ENCODE results near the gene SPINK1.
A peak's percentile ranks its signal among the peaks of the same experiment; 100 is the strongest.
"Not testable (repeated sequence)": the region's sequence is repeated elsewhere in the genome, so short reads cannot be mapped to it uniquely, and the experiment has no call there.

SPINK1 gene

DNA sequence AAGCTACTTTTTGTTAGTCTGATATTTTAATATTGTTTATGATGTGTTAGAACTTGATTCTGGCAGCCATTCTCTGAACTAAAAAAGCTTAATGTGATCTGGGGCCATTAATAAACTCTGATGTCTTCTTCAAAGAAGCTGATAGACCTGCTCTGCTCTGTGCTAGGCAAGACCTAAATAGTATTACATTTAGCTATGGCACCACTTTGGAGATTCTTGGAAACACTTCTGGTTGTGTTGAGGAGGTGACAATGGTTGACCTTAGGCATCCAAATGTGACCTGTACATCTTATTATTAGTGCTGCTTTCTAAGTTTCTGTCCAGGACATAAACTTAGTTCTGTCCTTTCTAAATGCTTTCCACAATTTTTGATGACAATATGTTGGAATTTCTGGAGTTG lies 25.3 kb upstream of the SPINK1 start:
- in situ Hi-C loops (cut with MboI; ENCODE audit: low pct_unique_long_range_greater_than_20kb, low sequenced_read_pairs), result no loop called here
- no peak for DNase-seq

DNA sequence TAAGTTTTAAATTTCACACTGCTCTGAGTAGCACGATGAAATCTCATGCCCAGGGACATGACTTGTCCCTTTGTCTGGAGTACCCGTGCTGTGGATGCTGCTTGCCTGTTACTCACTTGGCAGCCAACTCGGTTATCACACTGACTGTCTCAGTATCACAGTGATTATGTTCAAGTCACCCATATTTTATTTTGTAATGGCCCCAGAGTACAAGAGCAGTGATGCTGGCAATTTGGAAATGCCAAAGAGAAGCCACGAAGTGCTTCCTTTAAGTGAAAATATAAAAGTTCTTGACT lies 24.3 kb upstream of the SPINK1 start:
- no peak for DNase-seq
- in situ Hi-C loops (cut with MboI; ENCODE audit: low pct_unique_long_range_greater_than_20kb, low sequenced_read_pairs), result no loop called here

DNA sequence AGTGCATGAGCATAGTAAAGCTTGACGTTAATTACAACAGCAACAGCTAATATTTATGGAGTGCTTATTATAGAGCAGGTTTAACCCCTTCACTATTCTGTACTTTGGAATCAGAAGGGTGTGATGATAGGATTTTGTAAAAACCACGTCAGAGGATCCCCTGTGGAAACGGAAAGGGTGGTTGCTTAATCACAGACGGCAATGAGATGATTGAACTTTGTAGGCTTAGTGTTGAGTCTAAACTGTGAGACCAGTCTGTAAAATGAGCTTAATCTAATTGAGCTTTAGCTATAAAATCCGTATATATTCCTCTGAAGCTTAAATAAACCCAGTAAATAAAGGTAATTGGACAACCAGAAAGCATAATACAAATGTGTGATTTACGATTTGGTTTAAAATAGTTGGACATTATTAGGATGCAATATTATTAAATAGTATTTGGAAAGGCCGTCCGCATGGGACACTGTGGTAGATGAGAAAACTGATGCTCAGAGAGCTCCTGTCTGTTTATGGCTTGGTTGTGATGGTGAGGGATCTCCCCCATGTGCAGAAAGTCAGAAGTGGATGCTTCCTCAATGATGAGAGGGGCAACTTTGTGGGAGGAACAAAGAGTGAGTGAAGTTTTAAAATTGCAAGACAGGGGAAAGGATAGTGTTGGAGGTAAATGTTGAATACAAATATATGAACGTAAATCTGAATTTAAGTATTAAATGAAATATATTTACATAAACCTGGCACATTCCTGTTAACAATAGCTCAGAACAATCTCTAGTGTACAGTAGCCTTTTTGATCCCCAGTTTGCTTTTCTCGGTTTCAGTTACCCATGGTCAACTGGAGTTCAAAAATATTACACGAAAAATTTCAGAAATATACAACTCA lies 23.7 kb upstream of the SPINK1 start:
- in situ Hi-C loops (cut with MboI; ENCODE audit: low pct_unique_long_range_greater_than_20kb, low sequenced_read_pairs), result no loop called here
- DNase-seq, result no peak

DNA sequence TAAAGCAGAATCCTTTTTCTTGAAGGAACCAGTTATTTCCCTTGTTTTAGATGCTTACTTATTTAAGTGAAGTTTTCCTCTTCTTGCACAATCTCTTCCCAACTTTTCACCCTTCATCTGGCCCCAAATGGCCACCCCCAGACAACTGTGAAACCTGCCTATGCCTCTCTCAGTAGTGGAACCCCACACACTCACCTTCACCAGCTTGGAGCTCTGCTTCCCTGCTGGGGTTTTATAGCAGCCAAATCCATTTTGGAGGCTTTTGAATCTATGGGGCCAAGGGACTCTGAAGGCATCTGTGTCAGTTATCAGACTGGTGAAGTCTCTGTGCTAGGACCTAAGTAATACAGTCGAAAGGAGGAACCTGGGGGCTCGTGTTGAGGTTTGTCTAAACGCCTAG lies 22.9 kb upstream of the SPINK1 start:
- in situ Hi-C loops (cut with MboI; ENCODE audit: low pct_unique_long_range_greater_than_20kb, low sequenced_read_pairs), result no loop called here
- no peak for DNase-seq

DNA sequence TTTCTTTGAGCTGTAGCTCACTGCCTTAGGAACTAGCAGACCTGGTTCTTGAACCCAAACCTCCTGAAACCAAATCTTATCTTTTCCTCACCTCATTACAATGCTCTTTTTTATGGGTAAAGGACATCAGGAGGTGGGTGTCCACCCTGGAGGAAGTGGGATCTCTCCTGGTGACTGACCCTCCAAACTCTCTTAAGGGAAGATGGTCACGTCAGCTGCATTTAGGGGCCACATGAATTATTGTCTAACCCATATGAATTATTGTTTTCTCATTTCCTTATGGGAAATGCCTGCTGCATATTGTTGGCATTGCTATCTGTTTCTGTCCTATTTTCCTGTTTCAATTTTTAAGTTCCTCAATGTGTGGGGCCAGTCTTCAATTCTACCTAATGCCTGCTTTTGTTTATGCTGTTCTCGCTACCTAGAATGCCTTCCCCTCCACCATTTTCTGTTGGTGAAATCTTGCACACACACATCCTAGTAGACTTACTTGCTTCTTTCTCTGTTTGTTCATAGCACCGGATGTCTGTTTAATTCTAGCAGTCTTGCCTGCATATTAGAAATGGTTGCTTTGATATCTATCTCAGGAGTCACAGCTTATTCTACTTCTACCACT lies 22.0 kb upstream of the SPINK1 start:
- no peak for DNase-seq
- in situ Hi-C loops (cut with MboI; ENCODE audit: low pct_unique_long_range_greater_than_20kb, low sequenced_read_pairs), result no loop called here

DNA sequence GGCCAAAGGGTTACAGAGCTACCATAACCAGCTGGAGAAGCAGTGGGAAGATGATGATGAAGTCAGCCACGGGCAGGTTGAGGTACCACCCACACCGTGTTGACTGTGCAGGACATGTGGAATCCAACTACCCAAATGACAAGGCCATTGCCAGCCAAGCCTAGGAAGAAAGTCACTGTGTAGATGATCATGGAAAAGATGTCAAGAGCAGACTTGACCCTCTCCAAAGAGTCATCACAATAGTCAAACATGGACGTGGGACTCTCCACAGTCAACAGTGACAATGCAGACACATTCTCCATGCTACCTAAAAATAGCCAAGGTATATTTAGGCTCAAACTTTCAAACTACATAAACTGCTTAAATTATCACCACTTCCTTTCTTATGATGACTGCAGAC lies 20.9 kb upstream of the SPINK1 start:
- in situ Hi-C loops (cut with MboI; ENCODE audit: low pct_unique_long_range_greater_than_20kb, low sequenced_read_pairs), result no loop called here
- no peak for DNase-seq

DNA sequence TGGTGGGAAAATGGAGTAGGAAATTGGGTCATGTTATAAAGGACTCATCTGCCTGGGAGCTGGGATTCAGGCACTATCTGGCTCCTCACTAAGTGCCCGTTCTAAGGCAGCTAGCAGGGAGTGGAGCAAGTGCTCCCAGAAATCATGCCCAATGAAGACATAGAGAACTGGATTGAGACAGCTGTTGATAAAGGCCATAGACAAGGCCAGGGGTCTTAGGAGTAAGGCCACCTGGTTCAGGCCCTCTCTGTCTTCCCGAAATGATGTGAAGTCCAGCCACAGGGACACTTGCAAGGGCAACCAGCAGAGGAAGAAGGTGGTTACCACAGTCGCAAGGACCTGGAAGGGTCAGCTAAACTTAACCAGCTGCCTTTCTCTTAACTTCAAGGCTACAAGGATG lies 20.1 kb upstream of the SPINK1 start:
- DNase-seq, result no peak
- in situ Hi-C loops (cut with MboI; ENCODE audit: low pct_unique_long_range_greater_than_20kb, low sequenced_read_pairs), result no loop called here

DNA sequence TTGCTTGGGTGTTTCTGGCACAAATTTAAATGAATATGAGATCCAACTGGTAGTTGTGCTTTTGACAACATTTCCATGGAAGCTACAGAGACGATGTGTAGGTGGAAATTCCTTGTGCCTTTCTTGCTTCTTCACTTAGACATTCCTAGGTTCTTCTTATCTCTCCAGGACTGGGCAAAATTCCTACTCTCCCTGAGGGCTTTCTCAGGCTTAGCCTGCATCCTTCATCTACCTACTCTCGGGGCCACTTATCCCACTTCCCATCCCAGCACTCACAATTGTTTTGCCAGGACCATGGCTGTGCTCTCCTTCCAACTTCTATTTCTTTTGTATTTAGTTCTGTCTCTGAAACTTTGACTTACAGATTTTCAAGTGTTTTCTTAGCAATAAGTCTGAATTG lies 17.8 kb upstream of the SPINK1 start:
- no peak for DNase-seq
- in situ Hi-C loops (cut with MboI; ENCODE audit: low pct_unique_long_range_greater_than_20kb, low sequenced_read_pairs), result no loop called here

DNA sequence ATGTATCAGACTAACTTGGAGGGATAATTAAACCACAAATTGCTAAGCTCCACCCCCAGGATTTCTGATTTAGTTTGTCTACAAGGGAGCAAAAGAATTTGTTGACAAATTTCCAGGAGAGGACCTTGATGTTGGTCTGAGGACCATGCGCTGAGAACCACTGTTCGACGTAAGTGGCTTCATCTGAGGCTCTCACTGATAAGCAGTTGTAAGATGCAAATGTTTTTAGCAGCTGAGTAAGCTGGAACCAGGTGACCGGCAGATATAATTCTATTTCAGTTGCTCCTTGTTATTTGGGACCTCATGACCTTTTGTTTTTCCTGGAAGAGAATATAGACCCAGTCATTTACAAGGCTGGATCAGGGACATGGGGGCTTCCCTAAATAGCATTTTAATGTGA lies 14.1 kb upstream of the SPINK1 start:
- DNase-seq, result no peak
- in situ Hi-C loops (cut with MboI; ENCODE audit: low pct_unique_long_range_greater_than_20kb, low sequenced_read_pairs), result no loop called here

DNA sequence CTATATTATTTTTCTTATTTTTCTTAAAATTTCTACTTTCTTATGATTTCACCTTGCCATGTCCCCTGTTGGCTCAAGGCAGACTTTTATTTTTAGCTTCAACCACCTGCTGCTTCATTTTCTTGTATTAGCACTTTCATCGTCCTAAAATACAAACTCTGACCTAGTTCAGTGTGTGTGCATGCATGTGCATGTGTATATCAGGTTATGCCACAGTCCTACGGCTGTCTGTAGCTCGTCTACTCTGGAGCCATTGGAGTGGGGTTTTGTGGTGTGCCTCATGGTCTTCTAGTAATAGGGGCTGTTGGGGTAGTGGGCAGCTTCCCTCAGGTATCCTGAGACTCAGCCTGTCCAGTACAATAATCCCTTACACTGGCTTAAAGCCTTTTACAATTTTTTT lies 13.4 kb upstream of the SPINK1 start:
- DNase-seq, result no peak
- in situ Hi-C loops (cut with MboI; ENCODE audit: low pct_unique_long_range_greater_than_20kb, low sequenced_read_pairs), result no loop called here

DNA sequence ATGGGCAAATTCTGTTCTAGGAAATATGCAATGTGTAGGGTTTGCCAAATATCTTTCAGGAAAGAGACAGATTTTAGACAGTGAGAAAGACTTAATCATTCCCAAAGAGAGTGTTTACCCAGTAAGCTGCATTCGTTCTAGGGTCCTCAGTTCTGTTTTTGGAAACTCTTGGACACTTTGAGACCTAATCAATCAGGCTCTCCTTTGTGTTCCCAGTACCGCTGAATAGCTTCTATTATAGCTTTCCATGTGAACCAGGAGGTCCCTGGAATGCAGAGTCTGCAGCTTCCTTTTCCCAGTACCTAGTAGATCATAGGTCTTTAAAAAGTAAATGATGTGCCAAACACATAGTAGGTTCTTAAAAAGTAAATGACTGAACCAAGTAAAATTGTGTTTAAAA lies 11.4 kb upstream of the SPINK1 start:
- no peak for DNase-seq
- in situ Hi-C loops (cut with MboI; ENCODE audit: low pct_unique_long_range_greater_than_20kb, low sequenced_read_pairs), result no loop called here

DNA sequence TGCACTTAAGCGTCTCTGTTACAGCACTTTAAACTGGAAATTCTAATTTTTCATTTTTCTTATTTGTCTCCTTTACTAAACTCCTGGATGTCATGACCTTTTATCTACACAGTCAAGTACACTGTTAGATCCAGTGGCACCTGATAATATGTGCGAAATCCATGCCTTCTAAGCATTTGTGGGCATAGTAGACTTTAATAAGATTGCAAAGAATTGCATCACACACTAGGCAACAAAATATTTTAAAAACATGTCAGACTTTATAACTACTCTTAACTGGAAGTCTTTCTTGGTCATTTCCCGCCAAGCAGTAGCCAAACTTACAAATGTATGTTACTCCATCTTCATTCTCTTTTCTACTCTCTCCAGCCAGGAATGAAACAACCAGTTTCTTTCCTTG lies 5.0 kb upstream of the SPINK1 start:
- DNase-seq, result no peak
- in situ Hi-C loops (cut with MboI; ENCODE audit: low pct_unique_long_range_greater_than_20kb, low sequenced_read_pairs), result no loop called here

DNA sequence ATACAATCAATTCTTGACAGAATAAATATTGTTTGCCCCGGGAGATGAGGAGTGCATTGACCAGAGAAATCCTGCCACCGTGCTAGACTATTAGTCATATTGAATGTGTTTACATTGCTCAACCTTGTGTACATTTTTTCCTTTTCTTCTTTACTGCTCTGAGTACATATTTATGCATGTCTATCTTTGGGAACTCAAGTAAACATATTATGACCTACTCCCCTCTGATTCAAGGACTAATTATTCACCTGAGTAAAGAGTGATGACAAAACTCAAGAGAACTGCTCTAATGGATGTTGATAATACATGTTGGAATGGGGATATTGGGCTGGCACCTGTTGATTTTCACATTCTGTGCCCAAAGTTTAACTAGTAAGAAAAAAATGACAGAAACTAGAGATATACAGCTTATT lies 3.9 kb upstream of the SPINK1 start:
- in situ Hi-C loops (cut with MboI; ENCODE audit: low pct_unique_long_range_greater_than_20kb, low sequenced_read_pairs), result no loop called here

DNA sequence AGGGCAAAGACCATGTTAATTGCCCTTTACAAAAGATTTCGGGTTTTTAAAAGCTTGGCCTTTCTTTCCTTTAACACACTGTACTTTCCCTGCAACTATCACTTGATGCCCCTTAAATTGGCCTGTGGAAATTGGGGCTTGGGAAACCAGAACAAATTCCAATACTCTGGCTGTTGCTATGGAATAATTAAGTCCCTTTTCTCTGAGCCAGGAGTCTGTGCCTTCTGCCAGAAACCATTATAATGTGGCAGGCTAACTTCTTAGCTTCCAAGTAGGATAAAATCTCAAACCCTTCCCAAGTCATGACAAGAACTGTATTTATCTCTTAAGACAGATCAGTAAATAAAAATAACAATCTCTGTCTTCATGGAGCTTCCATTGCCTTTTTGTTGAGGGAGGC lies 1.1 kb upstream of the SPINK1 start:
- DNase-seq, result no peak
- in situ Hi-C loops (cut with MboI; ENCODE audit: low pct_unique_long_range_greater_than_20kb, low sequenced_read_pairs), result no loop called here

More for the DNA sequence above, 3.9 kb upstream of the SPINK1 start:
- no peak for DNase-seq

DNA sequence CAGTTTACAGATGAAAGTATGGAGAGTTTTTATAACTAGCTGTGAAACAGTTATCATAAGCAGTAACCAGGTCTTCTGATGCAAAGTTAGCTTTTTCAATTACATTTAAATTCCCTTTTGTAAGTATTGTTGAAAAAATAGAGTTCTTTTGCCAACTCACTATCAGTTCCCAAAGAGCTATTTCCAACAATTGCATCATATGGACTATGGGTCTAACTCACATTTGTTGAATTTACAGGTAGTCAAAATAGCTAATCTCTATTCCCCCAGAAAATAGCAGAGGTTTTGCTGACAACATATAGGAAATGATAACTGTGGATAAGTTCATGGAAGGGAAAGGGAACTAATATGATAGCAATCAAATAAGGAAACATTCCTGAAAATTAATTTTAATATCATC lies 1.4 kb downstream of the SPINK1 start:
- in situ Hi-C loops (cut with MboI; ENCODE audit: low pct_unique_long_range_greater_than_20kb, low sequenced_read_pairs), result no loop called here

DNA sequence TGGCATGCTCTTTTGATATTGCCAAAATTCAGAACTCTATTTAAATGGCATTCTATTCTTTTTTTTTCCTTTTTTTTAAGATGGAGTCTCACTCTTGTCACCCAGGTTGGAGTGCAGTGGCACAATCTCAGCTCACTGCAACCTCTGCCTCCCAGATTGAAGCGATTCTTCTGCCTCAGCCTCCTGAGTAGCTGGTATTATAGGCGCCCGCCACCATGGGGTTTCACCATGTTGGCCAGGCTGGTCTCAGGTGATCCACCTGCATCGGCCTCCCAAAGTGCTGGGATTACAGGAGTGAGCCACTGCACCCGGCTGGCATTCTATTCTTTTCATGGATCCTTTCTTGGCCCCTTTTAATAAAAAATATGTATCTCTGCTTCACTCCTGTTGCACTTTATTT lies 4.5 kb downstream of the SPINK1 start:
- DNase-seq; in situ Hi-C loops (cut with MboI; ENCODE audit: low pct_unique_long_range_greater_than_20kb, low sequenced_read_pairs): not testable (repeated sequence)

More for the DNA sequence above, 1.4 kb downstream of the SPINK1 start:
- no peak for DNase-seq

DNA sequence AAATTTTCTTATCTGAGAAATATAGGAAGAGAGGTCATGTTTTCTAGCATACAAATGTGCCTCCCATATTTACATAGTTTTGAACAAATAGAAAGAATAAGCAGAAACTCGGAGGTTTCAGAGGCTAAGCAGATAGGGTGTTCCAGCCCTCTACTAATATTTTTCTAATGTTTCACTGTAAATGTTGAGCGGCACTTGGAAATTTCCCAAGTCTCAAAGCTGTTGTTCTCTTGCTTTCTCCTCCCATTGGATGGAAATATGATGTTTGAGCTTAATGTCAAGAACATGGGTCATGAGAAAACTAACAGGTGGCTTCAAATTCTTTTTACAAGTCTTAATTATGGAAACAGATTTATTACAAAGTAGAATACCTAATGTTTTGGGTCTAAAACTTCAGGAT lies 5.1 kb downstream of the SPINK1 start:
- in situ Hi-C loops (cut with MboI; ENCODE audit: low pct_unique_long_range_greater_than_20kb, low sequenced_read_pairs), result no loop called here

DNA sequence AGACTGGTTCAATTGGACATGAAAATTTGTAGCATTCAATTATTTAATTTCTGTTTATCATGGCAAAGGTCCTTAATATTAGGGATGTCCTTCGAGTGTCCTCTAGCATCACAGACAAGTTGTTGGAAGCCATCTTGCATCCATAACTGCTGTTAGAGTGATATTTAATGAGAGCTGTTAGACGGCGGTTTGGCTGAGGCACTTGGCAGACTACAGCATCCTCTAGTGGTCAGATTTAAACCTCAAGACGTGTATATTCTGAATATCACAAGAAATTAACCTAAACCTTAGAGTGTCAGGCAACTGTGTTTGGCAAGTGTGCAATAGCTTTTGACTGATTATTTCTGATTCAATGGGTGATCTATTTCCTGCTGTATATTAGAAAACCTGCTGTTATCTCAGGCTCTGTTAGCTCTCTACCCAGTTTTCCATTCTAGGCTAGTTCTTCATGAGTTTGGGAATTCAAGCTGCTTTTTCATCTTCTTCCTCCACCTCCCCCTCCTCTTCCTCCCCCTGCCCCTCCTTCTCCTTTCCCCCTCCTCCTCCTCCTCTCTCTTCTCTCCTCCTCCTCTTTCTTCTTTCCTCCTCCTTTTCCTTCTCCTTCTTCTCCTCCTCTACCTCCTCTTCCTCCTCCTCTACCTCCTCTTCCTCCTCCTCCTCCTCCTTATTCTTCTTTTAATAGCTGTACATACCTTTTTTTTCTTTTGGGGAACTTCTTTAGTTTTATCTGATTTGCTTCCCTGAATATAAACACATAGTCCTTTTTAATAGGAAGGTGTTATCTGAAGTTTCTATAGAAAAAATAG lies 8.6 kb downstream of the SPINK1 start:
- in situ Hi-C loops (cut with MboI; ENCODE audit: low pct_unique_long_range_greater_than_20kb, low sequenced_read_pairs), result no loop called here
- peak; percentile 58 for DNase-seq

More for the DNA sequence above, 5.1 kb downstream of the SPINK1 start:
- no peak for DNase-seq

DNA sequence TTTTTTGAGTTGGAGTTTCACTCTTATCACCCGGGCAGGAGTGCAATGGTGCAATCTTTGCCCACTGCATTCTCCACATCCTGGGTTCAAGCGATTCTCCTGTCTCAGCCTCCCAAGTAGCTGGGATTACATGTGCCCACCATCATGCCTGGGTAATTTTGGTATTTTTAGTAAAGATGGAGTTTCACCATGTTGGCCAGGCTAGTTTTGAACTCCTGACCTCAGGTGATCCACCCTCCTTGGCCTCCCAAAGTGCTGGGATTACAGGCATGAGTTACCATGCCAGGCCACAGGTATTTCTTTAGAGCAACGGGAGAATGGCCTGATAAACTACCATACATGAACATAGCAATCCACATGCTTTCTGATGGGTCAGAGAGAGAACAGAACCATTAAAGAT lies 9.2 kb downstream of the SPINK1 start:
- DNase-seq; in situ Hi-C loops (cut with MboI; ENCODE audit: low pct_unique_long_range_greater_than_20kb, low sequenced_read_pairs): not testable (repeated sequence)

DNA sequence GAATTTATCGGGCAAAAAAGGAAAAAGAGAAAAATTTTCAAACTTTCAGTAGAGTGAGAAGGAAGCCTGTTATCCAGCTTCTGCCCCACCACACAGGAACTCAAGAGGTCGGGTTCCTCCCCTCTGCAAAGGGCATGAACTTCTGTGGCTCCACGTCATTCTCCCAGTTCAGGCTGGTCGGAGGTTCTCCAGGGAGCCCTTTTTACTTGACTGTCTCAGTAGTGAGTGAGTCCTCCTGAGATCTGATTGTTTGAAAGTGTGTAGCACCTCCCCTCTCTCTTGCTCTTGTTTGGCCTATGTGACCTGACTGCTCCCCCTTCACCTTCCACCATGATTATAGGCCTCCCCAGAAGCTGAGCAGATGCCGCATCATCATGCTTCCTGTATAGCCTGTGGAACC lies 9.7 kb downstream of the SPINK1 start:
- DNase-seq, result no peak
- in situ Hi-C loops (cut with MboI; ENCODE audit: low pct_unique_long_range_greater_than_20kb, low sequenced_read_pairs), result no loop called here
